ENCODE results near the gene VCAN.
A peak's percentile ranks its signal among the peaks of the same experiment; 100 is the strongest.

Gene VCAN

GRCh38 chr5:83507431-83507830 lies 35.9 kb downstream of the VCAN start:
- DNase-seq: no peak

- peak; percentile 73 for DNase-seq
These were observed 38.0 kb downstream of the VCAN start for GRCh38 chr5:83509540-83509939.

- no peak for DNase-seq
These were observed 38.7 kb downstream of the VCAN start for GRCh38 chr5:83510260-83510659.

- DNase-seq: no peak
These were observed 40.7 kb downstream of the VCAN start for GRCh38 chr5:83512061-83512745.

- DNase-seq: no peak
These were observed 41.5 kb downstream of the VCAN start for GRCh38 chr5:83513081-83513480.

GRCh38 chr5:83513491-83513890 lies 41.9 kb downstream of the VCAN start:
- no peak for DNase-seq

- DNase-seq: no peak
These were observed 44.8 kb downstream of the VCAN start for GRCh38 chr5:83516377-83516776.

- DNase-seq: no peak
These were observed 45.6 kb downstream of the VCAN start for GRCh38 chr5:83517072-83517687.

GRCh38 chr5:83517688-83518085 lies 46.1 kb downstream of the VCAN start:
- DNase-seq: no peak

- DNase-seq: no peak
These were observed 46.9 kb downstream of the VCAN start for GRCh38 chr5:83518319-83519061.

- DNase-seq: no peak
These were observed 50.9 kb downstream of the VCAN start for GRCh38 chr5:83522446-83522845.

- DNase-seq: no peak
These were observed 52.4 kb downstream of the VCAN start for GRCh38 chr5:83523929-83524328.

- DNase-seq: no peak
These were observed 52.8 kb downstream of the VCAN start for GRCh38 chr5:83524345-83524744.

GRCh38 chr5:83524991-83525390 lies 53.4 kb downstream of the VCAN start:
- DNase-seq: no peak

GRCh38 chr5:83526289-83526688 lies 54.7 kb downstream of the VCAN start:
- DNase-seq: no peak

GRCh38 chr5:83527221-83527620 lies 55.7 kb downstream of the VCAN start:
- no peak for DNase-seq

GRCh38 chr5:83527722-83528438 lies 56.3 kb downstream of the VCAN start:
- no peak for DNase-seq

- DNase-seq: no peak
These were observed 56.9 kb downstream of the VCAN start for GRCh38 chr5:83528439-83528769.

- no peak for DNase-seq
These were observed 58.6 kb downstream of the VCAN start for GRCh38 chr5:83530193-83530592.

GRCh38 chr5:83531661-83532060 lies 60.1 kb downstream of the VCAN start:
- DNase-seq: no peak

- no peak for DNase-seq
These were observed 67.4 kb downstream of the VCAN start for GRCh38 chr5:83538786-83539462.

GRCh38 chr5:83539463-83539790 lies 67.9 kb downstream of the VCAN start:
- no peak for DNase-seq

GRCh38 chr5:83540105-83540504 lies 68.6 kb downstream of the VCAN start:
- DNase-seq: no peak
